Esophagus muscularis mucosa (tissue), 4 donors: Measurements from ENCODE around the gene DIAPH3. TPM values are rescaled to one million over a fixed set of nuclear protein-coding genes. Genes with fewer than 3 reads are reported as not detected.

ENCODE experiments used
- DNase-seq: peaks from one replicate; pipeline ENCODE4 v3.0.0-alpha.2; 2017; ENCODE audit errors: extremely low spot score
- H3K27ac ChIP-seq, 4 donors: fragments of 200-600 bp; sonication (generic); replicated peaks in 1 of 4; 1 replicate in 3 of 4; 2 replicates in 1 of 4; pipeline ENCODE4 v1.5.1; 2016 to 2019; ENCODE audit warnings: mild to moderate bottlenecking in 1 of 4
- H3K27me3 ChIP-seq, 4 donors: fragments of 200-600 bp; sonication (generic); one replicate each; pipeline versions ENCODE4 v1.5.1 to v1.6.0; 2016 to 2019
- H3K36me3 ChIP-seq, 4 donors: fragments of 200-600 bp; sonication (generic); one replicate each; pipeline ENCODE4 v1.5.1; 2016 to 2019
- H3K4me1 ChIP-seq, 4 donors: fragments of 200-600 bp; sonication (generic); one replicate each; pipeline ENCODE4 v1.5.1; 2016 to 2019
- H3K4me3 ChIP-seq, 4 donors: fragments of 200-600 bp; sonication (generic); 1 replicate in 2 of 4; 2 replicates in 2 of 4; pipeline ENCODE4 v1.5.1; 2016 to 2019; ENCODE audit warnings: mild to moderate bottlenecking in 4 of 4, moderate library complexity in 1 of 4
- H3K9me3 ChIP-seq, 4 donors: fragments of 200-600 bp; sonication (generic); 1 replicate in 3 of 4; 2 replicates in 1 of 4; pipeline ENCODE4 v1.5.1; 2016 to 2019
- EP300 ChIP-seq: sonication (generic); formaldehyde crosslinking; IDR thresholded peaks from one replicate; pipeline ENCODE4 v1.6.1; 2017; ENCODE audit warnings: antibody characterized with exemption
- POLR2A ChIP-seq: fragments of 450-650 bp; IDR thresholded peaks from one replicate; pipeline ENCODE4 v1.6.1; 2017; ENCODE audit warnings: antibody characterized with exemption, moderate library complexity, mild to moderate bottlenecking, low read depth
- POLR2AphosphoS5 ChIP-seq, 2 donors: sonication (generic); formaldehyde crosslinking; IDR thresholded peaks; one replicate each; pipeline ENCODE4 v1.6.1; 2017; ENCODE audit warnings: antibody characterized with exemption in 2 of 2
- WGBS: methylation state at CpG from one replicate; pipeline ENCODE4 v1.1.5; 2018; 5-methylcytosine and 5-hydroxymethylcytosine counted together
- intact Hi-C: fragments of 100-400 bp; cut with DNase I; formaldehyde crosslinking; loops from one replicate; pipeline ENCODE4 v1.15.1; 2023
- total RNA-seq, 4 donors: library from RNA; depleted of rRNA; stranded (reverse); fragments of >200 nt; gene quantifications; one replicate each; pipeline versions ENCODE4 v1.1.0 to v1.2.1, GENCODE V29; 2016
- TF ChIP-seq, protein P1 (sequence below), 3 experiments: fragments of 200-600 bp in 2 of 3; fragments of 450-650 bp in 1 of 3; sonication (generic) in 2 of 3; IDR thresholded peaks; one replicate each; pipeline ENCODE4 v1.5.1; 2017 to 2019; ENCODE audit warnings: antibody characterized with exemption in 3 of 3, mild to moderate bottlenecking in 2 of 3, moderate library complexity in 1 of 3

The DIAPH3 gene
- total RNA-seq, 4 donors from 2014 or later: under 0.01 to 1.0 (median 0.41) TPM

DNA sequence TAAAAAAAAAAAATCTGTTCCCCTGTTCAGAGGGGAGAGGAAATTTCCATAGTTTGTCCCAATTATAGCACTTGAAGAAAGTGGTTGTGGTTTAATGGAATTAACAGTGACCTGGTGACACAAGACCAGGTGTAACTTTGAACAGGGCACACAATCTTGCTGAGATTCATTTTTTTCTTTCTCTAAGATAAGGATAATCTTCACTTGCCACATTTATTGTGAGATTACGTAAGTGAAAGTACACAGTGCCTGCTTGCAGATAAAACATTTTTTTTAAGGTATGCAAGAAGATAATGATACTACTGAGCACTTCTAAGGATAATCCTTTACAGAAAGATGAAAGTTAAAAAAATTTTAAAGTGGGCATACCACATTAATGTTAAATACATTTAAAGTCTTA lies 448.1 kb downstream of the DIAPH3 start:
- no peak for TF ChIP-seq POLR2AphosphoS5 (IDR thresholded peaks at IDR 0.05)
- TF ChIP-seq, protein P1, sequence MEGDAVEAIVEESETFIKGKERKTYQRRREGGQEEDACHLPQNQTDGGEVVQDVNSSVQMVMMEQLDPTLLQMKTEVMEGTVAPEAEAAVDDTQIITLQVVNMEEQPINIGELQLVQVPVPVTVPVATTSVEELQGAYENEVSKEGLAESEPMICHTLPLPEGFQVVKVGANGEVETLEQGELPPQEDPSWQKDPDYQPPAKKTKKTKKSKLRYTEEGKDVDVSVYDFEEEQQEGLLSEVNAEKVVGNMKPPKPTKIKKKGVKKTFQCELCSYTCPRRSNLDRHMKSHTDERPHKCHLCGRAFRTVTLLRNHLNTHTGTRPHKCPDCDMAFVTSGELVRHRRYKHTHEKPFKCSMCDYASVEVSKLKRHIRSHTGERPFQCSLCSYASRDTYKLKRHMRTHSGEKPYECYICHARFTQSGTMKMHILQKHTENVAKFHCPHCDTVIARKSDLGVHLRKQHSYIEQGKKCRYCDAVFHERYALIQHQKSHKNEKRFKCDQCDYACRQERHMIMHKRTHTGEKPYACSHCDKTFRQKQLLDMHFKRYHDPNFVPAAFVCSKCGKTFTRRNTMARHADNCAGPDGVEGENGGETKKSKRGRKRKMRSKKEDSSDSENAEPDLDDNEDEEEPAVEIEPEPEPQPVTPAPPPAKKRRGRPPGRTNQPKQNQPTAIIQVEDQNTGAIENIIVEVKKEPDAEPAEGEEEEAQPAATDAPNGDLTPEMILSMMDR (IDR thresholded peaks at IDR 0.05): no peak
- no peak for TF ChIP-seq EP300
- TF ChIP-seq POLR2A: no peak
- Histone ChIP-seq H3K9me3 (no peaks in the 10 kb centered on the region), H3K36me3 (no peaks in the 10 kb centered on the region), H3K4me3 (no peak overlapping the region), H3K27me3 (no peaks in the 10 kb centered on the region), H3K27ac (no peak overlapping the region), H3K4me1 (peaks cover 0 to 14% (median 0%) of the 10 kb centered on the region in 4 donors)
- DNase-seq: no peak
- intact Hi-C loops: no loop called here
- 79% methylated on average over 1 of the region's 1 CpG for WGBS

DNA sequence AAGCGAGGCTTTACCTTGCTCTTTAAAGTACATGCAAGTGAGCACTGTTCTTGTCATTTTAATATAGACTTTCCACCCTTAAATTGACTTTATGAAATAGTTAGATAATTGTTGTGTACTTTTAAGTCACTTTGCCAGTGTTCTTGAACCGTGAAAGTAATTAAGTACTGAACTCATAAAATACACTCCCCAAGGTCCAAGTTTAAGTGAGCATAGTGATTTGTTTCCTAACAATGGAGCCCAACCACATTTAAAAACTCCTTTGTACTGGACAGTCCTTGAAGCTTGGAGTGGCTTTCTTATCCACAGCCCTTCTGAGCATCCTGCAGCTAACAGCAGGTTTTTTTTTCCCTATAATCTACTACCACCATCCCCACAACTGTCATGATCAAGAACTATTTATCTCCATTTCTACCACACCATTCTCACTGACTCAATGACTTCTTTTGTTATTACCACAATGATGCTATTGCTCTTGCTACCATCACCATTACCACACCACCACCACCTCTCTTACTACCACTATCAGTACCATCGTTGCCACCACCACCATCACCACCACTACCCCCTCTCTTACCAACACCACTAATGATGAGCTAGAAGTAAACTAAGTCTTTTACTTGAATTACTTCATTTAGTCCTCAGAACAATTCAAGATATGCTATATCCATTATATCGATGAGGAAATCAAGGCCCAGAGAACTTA lies 452.6 kb downstream of the DIAPH3 start:
- H3K36me3 ChIP-seq: no peaks in the 10 kb centered on the region
- H3K4me3 ChIP-seq: no peak overlapping the region
- H3K27me3 ChIP-seq: no peaks in the 10 kb centered on the region
- 60% methylated on average over 4 of the region's 4 CpGs for WGBS
- no peak for TF ChIP-seq POLR2AphosphoS5 (IDR thresholded peaks at IDR 0.05)
- TF ChIP-seq POLR2A: no peak
- no peak for TF ChIP-seq EP300
- TF ChIP-seq, protein P1 (IDR thresholded peaks at IDR 0.05): no peak
- H3K9me3 ChIP-seq: no peaks in the 10 kb centered on the region
- H3K27ac ChIP-seq: no peak overlapping the region
- H3K4me1 ChIP-seq: peaks cover 0 to 17% (median 0%) of the 10 kb centered on the region in 4 donors
- intact Hi-C loops: no loop called here
- DNase-seq: no peak

DNA sequence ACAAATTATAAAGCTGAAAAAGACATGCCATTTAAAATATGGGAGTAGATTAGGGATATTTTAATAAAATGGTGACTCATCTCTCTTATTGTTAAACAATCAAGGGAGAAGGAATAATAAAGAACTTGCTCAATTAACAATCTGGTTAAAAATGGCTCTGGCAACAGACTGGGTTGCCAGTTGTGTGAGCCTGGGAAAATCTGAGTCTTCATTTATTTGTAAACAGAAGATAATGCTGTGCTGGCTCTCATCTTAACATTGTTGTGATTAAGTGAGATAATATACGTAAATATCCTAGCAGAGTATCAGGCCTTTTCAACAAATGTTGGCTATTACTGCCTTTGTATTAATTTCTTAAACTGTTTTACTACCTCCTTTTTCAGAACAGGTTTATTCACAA lies 453.3 kb downstream of the DIAPH3 start:
- DNase-seq: no peak
- 71% methylated on average over 1 of the region's 1 CpG for WGBS
- H3K9me3 ChIP-seq: no peaks in the 10 kb centered on the region
- no peaks in the 10 kb centered on the region for H3K36me3 ChIP-seq
- intact Hi-C loops: no loop called here
- H3K27ac ChIP-seq: no peak overlapping the region
- peaks cover 0 to 17% (median 0%) of the 10 kb centered on the region in 4 donors for H3K4me1 ChIP-seq
- no peak overlapping the region for H3K4me3 ChIP-seq
- H3K27me3 ChIP-seq: no peaks in the 10 kb centered on the region
- TF ChIP-seq POLR2A: no peak
- TF ChIP-seq EP300: no peak
- no peak for TF ChIP-seq POLR2AphosphoS5 (IDR thresholded peaks at IDR 0.05)
- TF ChIP-seq, protein P1 (IDR thresholded peaks at IDR 0.05): no peak

DNA sequence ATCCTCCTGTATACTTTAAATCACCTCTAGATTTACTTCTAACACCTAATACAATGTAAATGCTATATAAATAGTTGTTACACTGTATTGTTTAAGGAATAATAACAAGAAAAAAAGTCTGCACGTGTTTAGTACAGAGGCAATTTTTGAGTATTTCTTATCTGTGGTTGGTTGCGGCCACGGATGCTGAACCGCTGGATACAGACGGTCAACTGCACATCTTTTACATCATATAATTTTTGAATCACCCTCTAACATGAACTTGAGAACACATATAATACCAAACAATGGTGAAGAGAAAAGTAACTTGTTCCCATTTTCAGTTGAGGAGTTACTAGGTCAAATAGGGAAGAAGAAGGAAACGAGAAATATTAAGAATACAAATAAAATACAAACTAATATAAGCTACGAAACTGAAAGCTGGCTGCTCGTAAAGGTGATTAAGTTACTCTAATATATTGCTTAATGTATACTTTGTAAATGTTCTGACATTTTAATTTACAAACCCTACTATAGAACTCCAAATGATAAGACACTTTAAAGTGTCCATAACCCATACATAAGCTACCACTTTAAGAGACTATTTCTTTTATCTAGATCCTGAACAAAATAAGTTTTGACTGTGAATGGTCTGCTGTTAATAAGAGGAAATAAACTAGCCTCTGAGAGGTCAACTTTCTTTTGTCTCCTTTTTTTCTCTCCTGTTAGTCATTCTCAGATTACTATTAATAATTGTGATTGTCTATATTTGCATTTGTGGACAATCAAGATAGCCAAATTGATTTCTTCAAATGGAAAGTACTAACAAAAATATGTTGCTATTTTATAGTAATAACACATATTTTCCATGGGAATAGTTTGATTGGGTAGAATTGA lies 457.4 kb downstream of the DIAPH3 start:
- no peaks in the 10 kb centered on the region for H3K27me3 ChIP-seq
- WGBS: 96% methylated on average over 8 of the region's 8 CpGs
- intact Hi-C loops: no loop called here
- no peak overlapping the region for H3K4me3 ChIP-seq
- no peaks in the 10 kb centered on the region for H3K9me3 ChIP-seq
- no peak for DNase-seq
- H3K36me3 ChIP-seq: no peaks in the 10 kb centered on the region
- H3K4me1 ChIP-seq: peaks cover 0 to 6% (median 0%) of the 10 kb centered on the region in 4 donors
- TF ChIP-seq, protein P1 (IDR thresholded peaks at IDR 0.05): no peak
- TF ChIP-seq POLR2A (no peak), POLR2AphosphoS5 (IDR thresholded peaks at IDR 0.05) (no peak), EP300 (no peak)
- no peak overlapping the region for H3K27ac ChIP-seq
